ENCODE data around the gene GPR107.

- TF ChIP-seq POLR2A (IDR thresholded peaks at IDR 0.05; ENCODE audit: control extremely low read depth in 1 of 2, low read depth in 2 of 2, low read length in 2 of 2) (no peak), CEBPB (IDR thresholded peaks at IDR 0.05; ENCODE audit: low read depth, low read length) (no peak), MAFK (IDR thresholded peaks at IDR 0.05; ENCODE audit: low read depth, low read length) (no peak)
Observed at GRCh38 chr9:130054820-130055219, 1.1 kb downstream of the GPR107 start.
